Measurements from ENCODE around the gene NFIL3.
A peak's percentile ranks its signal among the peaks of the same experiment; 100 is the strongest.

DNA sequence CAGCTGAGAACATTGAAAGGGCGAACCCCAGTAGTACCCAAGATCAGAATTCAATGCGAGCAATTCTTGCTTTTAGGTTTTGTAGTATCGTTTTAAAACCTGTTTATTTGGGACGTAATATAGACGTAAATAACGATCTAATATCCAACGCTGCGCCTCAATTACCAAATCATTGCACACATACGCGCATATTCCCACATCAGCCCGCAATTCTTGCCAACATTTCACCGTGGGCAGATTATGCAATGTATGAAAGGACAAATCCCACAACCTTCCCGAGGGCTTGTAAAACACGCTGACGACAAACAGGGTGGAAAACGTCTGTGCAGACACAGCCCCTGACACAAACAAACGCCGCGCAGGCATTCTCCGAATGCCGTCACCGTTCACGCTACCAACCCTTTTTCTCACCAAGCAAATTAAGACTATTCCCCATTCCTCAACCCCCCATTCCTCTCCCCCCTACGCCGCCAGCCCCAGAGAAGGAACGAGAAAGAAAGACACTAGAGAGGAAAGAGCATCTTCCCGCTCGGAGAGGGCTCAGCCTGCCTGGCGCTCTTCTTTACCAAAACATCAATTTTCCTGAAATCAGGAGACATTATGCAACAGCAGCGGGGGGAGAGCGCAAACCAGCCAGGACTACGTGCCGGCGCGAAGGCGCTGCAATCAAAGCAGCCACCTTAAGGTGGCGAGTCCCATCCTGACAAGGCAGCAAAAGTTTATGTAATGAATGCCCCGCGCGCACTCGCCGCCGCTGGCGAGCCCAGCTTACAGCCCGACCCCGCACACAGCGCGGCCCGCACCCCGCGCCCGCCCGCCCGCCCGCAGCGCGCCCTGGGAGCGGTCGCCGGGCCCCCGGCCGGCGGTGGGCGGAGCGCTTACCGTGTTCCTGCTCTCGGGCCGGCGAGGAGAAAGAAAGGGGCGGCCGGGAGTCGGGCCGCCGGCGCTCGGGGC, 597 bp downstream of the NFIL3 start:
- TF ChIP-seq FOXM1 (IDR thresholded peaks at IDR 0.05; ENCODE audit: borderline replicate concordance) = no peak
- TF ChIP-seq BHLHE40 (IDR thresholded peaks at IDR 0.05; ENCODE audit: borderline replicate concordance) = no peak
- TF ChIP-seq L3MBTL2 (conservative IDR thresholded peaks at IDR 0.05) = peak; percentile 24; the same call in 1 of the 2 replicates
- TF ChIP-seq NFRKB (IDR thresholded peaks at IDR 0.05) = no peak
- TF ChIP-seq SP1 (IDR thresholded peaks at IDR 0.05) = no peak
- TF ChIP-seq, protein P1, sequence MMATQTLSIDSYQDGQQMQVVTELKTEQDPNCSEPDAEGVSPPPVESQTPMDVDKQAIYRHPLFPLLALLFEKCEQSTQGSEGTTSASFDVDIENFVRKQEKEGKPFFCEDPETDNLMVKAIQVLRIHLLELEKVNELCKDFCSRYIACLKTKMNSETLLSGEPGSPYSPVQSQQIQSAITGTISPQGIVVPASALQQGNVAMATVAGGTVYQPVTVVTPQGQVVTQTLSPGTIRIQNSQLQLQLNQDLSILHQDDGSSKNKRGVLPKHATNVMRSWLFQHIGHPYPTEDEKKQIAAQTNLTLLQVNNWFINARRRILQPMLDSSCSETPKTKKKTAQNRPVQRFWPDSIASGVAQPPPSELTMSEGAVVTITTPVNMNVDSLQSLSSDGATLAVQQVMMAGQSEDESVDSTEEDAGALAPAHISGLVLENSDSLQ (IDR thresholded peaks at IDR 0.05) = no peak
- TF ChIP-seq HDGF (IDR thresholded peaks at IDR 0.05; ENCODE audit: borderline replicate concordance) = no peak

All from HEK293T (cell line).